ENCODE measurements around the gene AHNAK.

The AHNAK gene

DNA sequence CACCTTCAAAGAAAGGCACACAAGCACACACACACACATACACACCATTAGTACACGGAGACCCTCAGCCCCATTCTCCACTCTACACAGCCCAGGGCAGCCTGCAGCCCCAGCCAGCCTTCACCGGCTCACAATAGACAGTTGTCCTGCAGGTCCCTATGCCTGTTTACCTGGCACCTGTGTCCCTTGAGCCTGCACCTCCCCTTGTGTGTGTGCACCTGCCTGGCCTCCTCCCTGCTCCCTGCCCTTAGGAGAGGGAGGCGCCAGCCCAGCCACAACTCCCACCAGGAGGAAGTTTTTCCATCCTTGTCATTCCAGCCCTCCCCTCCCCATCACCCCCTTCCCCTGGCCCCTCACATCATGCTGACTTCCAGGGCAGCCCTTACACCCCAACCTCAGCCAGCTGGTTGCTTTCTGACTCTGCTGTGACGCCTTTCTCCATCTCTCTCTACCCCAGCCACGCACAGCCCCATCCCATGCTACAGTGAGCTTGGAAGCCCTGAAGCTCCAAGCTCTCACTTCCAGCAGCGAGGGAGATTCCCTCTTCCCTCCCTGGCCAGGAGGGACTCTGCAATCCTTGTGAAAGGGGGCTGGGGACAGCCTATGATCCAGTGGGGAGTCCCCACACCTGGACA lies 4.4 kb downstream of the AHNAK start:
- TF ChIP-seq, protein P1, sequence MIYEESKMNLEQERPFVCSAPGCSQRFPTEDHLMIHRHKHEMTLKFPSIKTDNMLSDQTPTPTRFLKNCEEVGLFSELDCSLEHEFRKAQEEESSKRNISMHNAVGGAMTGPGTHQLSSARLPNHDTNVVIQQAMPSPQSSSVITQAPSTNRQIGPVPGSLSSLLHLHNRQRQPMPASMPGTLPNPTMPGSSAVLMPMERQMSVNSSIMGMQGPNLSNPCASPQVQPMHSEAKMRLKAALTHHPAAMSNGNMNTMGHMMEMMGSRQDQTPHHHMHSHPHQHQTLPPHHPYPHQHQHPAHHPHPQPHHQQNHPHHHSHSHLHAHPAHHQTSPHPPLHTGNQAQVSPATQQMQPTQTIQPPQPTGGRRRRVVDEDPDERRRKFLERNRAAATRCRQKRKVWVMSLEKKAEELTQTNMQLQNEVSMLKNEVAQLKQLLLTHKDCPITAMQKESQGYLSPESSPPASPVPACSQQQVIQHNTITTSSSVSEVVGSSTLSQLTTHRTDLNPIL (CRISPR knock-in tag; IDR thresholded peaks at IDR 0.05; ENCODE audit: low read depth) = no peak
- TF ChIP-seq TOX (CRISPR knock-in tag; IDR thresholded peaks at IDR 0.05; ENCODE audit: borderline replicate concordance) (no peak), ZFP30 (CRISPR knock-in tag; IDR thresholded peaks at IDR 0.05) (no peak), ARNTL (CRISPR knock-in tag; IDR thresholded peaks at IDR 0.05; ENCODE audit: borderline replicate concordance, low read depth) (no peak), OSR1 (CRISPR knock-in tag; IDR thresholded peaks at IDR 0.05) (no peak), ZC3H10 (CRISPR knock-in tag; IDR thresholded peaks at IDR 0.05) (no peak), ZNF70 (CRISPR knock-in tag; IDR thresholded peaks at IDR 0.05) (no peak)
- ATAC-seq = no peak

DNA sequence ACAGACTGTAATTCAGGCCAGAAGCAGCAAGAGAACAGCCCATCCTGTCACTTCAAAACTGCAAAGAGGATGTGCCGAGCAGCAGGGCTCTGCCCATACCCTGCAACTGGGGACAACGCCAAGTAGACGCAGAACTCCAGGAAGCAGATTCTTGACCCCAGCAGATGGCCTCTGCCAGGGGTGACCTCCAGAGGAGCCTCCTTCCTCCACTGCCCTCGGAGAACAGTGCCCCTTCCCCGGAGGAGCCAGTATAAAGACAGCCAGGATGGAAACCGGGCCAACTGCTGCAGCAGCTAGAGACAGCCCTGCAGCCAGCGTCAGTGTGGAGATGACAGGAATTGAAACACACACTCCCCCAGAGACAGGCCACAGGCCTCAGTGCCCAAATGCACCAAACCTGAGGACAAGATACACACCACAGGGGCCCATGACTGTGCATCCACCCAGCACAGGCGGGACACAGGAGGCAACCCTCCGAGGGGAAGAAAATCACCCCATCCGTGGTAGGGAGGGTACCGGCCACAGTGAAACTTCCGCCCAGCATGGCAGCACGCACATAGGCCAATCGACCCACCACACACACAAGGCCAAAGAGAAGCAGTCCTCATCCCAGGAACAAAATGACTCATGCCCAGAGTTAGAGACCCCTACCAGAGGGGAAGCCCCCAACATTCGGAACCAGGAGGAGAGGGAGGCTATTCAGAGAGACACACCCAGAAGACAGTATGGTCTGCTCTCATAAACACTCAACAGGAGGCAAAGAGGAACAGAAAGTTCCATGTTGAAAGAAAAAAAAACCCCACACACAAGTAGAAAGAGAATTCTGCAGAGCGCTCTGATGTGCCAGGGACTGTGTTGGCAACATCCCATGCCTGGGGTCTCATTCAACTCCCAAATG lies 5.6 kb downstream of the AHNAK start:
- ATAC-seq = no peak
- TF ChIP-seq BACH2 (CRISPR knock-in tag; IDR thresholded peaks at IDR 0.05; ENCODE audit: borderline replicate concordance) = no peak

DNA sequence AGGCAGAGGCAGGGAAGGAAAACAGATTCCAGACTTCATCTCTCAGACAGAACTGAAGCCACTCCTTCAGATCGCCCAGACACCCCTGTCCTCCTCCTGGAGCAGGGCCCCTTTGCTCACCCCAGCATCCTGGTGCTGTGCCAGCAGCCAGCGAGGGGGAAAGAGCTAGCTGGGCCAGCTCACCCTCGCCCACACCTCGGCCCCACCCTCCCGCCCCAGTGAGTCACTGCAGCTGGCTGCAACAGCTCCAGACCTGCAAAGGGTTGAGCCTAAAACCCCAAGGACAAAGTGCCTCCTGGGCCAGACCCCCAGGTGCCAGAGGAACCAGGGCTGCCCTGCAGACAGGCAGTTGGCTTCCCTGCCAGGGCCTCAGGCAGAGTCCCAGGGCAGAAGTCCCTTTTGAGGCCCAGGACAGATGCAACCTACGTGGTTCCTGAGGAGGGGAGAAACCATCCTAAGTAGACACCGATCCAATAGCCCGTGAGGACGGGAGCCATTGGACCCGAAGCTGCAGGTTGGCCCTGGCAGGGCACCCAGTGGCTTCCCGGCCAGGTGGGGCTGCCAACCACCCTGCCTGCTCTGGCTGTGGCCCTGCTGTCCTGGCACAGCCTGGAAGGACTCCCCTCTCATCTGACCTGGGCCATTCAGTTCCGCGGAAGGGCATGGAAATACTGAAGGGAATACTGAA lies 7.2 kb downstream of the AHNAK start:
- TF ChIP-seq, protein P2, sequence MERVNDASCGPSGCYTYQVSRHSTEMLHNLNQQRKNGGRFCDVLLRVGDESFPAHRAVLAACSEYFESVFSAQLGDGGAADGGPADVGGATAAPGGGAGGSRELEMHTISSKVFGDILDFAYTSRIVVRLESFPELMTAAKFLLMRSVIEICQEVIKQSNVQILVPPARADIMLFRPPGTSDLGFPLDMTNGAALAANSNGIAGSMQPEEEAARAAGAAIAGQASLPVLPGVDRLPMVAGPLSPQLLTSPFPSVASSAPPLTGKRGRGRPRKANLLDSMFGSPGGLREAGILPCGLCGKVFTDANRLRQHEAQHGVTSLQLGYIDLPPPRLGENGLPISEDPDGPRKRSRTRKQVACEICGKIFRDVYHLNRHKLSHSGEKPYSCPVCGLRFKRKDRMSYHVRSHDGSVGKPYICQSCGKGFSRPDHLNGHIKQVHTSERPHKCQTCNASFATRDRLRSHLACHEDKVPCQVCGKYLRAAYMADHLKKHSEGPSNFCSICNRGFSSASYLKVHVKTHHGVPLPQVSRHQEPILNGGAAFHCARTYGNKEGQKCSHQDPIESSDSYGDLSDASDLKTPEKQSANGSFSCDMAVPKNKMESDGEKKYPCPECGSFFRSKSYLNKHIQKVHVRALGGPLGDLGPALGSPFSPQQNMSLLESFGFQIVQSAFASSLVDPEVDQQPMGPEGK (CRISPR knock-in tag; IDR thresholded peaks at IDR 0.05; ENCODE audit: borderline replicate concordance) = no peak
- TF ChIP-seq ZFP30 (CRISPR knock-in tag; IDR thresholded peaks at IDR 0.05) (no peak), ARNTL (CRISPR knock-in tag; IDR thresholded peaks at IDR 0.05; ENCODE audit: borderline replicate concordance, low read depth) (no peak), ZNF8 (CRISPR knock-in tag; IDR thresholded peaks at IDR 0.05) (no peak), CSDC2 (CRISPR knock-in tag; IDR thresholded peaks at IDR 0.05) (no peak), GLIS3 (CRISPR knock-in tag; IDR thresholded peaks at IDR 0.05) (no peak), BACH2 (CRISPR knock-in tag; IDR thresholded peaks at IDR 0.05; ENCODE audit: borderline replicate concordance) (no peak), ISL1 (CRISPR knock-in tag; IDR thresholded peaks at IDR 0.05) (no peak), ZC3H10 (CRISPR knock-in tag; IDR thresholded peaks at IDR 0.05) (no peak), ESRRG (CRISPR knock-in tag; IDR thresholded peaks at IDR 0.05) (no peak), ZFP3 (CRISPR knock-in tag; IDR thresholded peaks at IDR 0.05) (no peak), TOX (CRISPR knock-in tag; IDR thresholded peaks at IDR 0.05; ENCODE audit: borderline replicate concordance) (no peak), PPARA (CRISPR knock-in tag; IDR thresholded peaks at IDR 0.05; ENCODE audit: borderline replicate concordance) (no peak), ZNF565 (CRISPR knock-in tag; conservative IDR thresholded peaks at IDR 0.05; ENCODE audit: low read depth) (no peak), OSR1 (CRISPR knock-in tag; IDR thresholded peaks at IDR 0.05) (no peak), RARB (CRISPR knock-in tag; IDR thresholded peaks at IDR 0.05) (no peak), TCF4 (CRISPR knock-in tag; IDR thresholded peaks at IDR 0.05; ENCODE audit: borderline replicate concordance) (no peak)
- TF ChIP-seq, protein P3, sequence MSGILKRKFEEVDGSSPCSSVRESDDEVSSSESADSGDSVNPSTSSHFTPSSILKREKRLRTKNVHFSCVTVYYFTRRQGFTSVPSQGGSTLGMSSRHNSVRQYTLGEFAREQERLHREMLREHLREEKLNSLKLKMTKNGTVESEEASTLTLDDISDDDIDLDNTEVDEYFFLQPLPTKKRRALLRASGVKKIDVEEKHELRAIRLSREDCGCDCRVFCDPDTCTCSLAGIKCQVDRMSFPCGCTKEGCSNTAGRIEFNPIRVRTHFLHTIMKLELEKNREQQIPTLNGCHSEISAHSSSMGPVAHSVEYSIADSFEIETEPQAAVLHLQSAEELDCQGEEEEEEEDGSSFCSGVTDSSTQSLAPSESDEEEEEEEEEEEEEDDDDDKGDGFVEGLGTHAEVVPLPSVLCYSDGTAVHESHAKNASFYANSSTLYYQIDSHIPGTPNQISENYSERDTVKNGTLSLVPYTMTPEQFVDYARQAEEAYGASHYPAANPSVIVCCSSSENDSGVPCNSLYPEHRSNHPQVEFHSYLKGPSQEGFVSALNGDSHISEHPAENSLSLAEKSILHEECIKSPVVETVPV (CRISPR knock-in tag; IDR thresholded peaks at IDR 0.05) = no peak
- TF ChIP-seq, protein P1 (CRISPR knock-in tag; IDR thresholded peaks at IDR 0.05; ENCODE audit: low read depth) = no peak
- TF ChIP-seq, protein P4, sequence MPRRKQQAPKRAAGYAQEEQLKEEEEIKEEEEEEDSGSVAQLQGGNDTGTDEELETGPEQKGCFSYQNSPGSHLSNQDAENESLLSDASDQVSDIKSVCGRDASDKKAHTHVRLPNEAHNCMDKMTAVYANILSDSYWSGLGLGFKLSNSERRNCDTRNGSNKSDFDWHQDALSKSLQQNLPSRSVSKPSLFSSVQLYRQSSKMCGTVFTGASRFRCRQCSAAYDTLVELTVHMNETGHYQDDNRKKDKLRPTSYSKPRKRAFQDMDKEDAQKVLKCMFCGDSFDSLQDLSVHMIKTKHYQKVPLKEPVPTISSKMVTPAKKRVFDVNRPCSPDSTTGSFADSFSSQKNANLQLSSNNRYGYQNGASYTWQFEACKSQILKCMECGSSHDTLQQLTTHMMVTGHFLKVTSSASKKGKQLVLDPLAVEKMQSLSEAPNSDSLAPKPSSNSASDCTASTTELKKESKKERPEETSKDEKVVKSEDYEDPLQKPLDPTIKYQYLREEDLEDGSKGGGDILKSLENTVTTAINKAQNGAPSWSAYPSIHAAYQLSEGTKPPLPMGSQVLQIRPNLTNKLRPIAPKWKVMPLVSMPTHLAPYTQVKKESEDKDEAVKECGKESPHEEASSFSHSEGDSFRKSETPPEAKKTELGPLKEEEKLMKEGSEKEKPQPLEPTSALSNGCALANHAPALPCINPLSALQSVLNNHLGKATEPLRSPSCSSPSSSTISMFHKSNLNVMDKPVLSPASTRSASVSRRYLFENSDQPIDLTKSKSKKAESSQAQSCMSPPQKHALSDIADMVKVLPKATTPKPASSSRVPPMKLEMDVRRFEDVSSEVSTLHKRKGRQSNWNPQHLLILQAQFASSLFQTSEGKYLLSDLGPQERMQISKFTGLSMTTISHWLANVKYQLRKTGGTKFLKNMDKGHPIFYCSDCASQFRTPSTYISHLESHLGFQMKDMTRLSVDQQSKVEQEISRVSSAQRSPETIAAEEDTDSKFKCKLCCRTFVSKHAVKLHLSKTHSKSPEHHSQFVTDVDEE (CRISPR knock-in tag; IDR thresholded peaks at IDR 0.05) = no peak
- peak; percentile 71 for ATAC-seq

Data from SK-N-SH treated with all-trans-retinoic acid at 6 μM for 48 hours (cell line).